ENCODE measurements around the gene ATN1.

ATN1 gene

DNA sequence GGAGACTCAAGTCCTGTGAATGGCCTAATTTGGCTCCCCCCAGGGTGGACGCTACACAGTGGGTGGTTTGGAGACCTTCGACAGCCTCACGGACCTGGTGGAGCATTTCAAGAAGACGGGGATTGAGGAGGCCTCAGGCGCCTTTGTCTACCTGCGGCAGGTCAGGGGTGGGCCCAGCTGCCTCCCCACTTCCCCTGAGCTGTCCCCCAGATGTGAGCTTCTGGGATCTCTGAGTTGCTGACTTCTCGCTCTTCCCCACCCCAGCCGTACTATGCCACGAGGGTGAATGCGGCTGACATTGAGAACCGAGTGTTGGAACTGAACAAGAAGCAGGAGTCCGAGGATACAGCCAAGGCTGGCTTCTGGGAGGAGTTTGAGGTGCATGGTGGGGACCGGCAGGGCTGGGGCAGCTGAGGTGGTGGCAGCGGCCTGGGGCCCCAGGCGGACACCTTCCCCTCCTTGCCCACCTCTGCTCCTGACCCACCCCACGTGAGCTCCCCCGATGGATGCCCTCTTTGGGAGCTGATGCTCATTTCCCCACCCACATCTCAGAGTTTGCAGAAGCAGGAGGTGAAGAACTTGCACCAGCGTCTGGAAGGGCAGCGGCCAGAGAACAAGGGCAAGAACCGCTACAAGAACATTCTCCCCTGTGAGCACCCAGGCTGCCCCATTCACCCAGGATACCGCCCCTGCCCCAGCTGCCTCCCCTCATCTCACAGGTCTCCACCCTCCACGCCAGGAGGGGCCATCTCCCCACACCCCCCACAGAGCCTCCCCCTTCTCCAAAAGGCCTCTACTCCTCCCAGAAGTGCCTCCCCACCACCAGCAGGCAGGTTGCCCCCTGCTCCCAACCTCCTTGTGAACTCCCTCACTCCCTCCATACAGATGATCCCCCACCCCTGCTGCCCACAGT, 27.6 kb downstream of the ATN1 start:
- H3K9ac ChIP-seq (ENCODE audit: insufficient read length), result no peak overlapping the region
- TF ChIP-seq FOXP2 (optimal IDR thresholded peaks at IDR 0.05; ENCODE audit: control extremely low read depth, extremely low read length, insufficient read depth), result no peak
- no peak overlapping the region for H3K4me3 ChIP-seq
- H3K36me3 ChIP-seq (ENCODE audit: insufficient read depth, low read length), result no peaks in the 10 kb centered on the region
- H3K9me3 ChIP-seq (ENCODE audit: low read depth, low read length), result no peaks in the 10 kb centered on the region
- no peak overlapping the region for H3K27ac ChIP-seq
- DNase-seq (ENCODE audit: low read depth, low spot score), result no peak

DNA sequence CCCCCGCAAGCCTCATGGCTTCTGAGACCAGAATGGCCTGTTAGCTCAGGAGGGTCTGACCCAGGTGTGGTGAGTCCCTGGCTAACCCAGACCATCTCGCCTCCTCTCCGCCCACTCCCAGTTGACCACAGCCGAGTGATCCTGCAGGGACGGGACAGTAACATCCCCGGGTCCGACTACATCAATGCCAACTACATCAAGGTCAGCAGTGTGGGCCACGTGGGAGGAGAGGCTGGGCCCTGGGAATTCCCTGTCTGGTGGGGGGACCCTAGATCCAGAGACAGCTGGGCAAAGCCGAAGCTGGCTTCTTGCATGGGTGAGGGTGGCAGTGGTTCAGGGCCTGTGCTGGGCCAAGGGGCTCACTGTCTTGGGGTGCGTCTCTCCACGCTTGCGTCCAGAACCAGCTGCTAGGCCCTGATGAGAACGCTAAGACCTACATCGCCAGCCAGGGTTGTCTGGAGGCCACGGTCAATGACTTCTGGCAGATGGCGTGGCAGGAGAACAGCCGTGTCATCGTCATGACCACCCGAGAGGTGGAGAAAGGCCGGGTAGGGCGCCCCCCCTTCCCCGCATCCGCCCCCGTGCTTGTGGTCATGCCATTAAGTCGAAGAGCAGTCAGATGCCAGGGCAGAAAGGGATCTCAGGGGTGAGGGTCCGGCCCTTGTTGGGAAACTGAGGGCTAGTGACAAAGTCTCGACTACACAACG, 28.4 kb downstream of the ATN1 start:
- no peak for DNase-seq (ENCODE audit: low read depth, low spot score)
- no peaks in the 10 kb centered on the region for H3K36me3 ChIP-seq (ENCODE audit: insufficient read depth, low read length)
- no peak overlapping the region for H3K4me3 ChIP-seq
- H3K27ac ChIP-seq, result no peak overlapping the region
- no peak overlapping the region for H3K9ac ChIP-seq (ENCODE audit: insufficient read length)
- no peak for TF ChIP-seq POLR2AphosphoS5 (IDR thresholded peaks at IDR 0.05; ENCODE audit: borderline replicate concordance, low read depth, low read length)
- TF ChIP-seq FOXP2 (optimal IDR thresholded peaks at IDR 0.05; ENCODE audit: control extremely low read depth, extremely low read length, insufficient read depth), result no peak
- no peak for TF ChIP-seq EZH2 (IDR thresholded peaks at IDR 0.05)
- H3K9me3 ChIP-seq (ENCODE audit: low read depth, low read length), result no peaks in the 10 kb centered on the region

DNA sequence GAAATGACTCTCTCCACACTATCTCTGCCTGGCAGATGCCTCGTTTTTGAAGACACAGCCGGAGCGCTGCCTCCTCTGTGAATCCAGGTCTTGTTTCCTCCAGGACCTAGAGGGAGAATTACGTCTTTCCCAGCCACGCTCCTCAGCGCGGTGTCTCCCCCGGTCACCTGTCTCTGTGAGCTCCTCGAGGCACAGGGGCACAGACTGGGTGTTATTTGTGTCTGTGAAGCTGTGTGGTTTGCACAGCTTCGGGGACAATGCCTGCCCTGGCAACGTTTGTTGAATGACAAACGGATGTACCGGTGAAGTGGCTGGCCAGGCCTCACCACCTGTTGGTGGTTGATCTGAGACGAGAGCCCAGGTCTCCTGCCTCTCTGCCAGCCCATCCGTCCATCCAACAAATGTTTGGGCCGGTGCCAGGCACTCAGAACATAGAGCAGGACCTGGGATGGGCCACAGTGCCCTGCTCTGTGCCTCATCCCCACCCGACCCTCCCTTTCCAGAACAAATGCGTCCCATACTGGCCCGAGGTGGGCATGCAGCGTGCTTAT, 29.5 kb downstream of the ATN1 start:
- no peaks in the 10 kb centered on the region for H3K9me3 ChIP-seq (ENCODE audit: low read depth, low read length)
- H3K36me3 ChIP-seq (ENCODE audit: insufficient read depth, low read length), result no peaks in the 10 kb centered on the region
- TF ChIP-seq FOXP2 (optimal IDR thresholded peaks at IDR 0.05; ENCODE audit: control extremely low read depth, extremely low read length, insufficient read depth), result no peak
- no peak for DNase-seq (ENCODE audit: low read depth, low spot score)
- no peak overlapping the region for H3K4me3 ChIP-seq
- H3K9ac ChIP-seq (ENCODE audit: insufficient read length), result no peak overlapping the region
- no peak overlapping the region for H3K27ac ChIP-seq

DNA sequence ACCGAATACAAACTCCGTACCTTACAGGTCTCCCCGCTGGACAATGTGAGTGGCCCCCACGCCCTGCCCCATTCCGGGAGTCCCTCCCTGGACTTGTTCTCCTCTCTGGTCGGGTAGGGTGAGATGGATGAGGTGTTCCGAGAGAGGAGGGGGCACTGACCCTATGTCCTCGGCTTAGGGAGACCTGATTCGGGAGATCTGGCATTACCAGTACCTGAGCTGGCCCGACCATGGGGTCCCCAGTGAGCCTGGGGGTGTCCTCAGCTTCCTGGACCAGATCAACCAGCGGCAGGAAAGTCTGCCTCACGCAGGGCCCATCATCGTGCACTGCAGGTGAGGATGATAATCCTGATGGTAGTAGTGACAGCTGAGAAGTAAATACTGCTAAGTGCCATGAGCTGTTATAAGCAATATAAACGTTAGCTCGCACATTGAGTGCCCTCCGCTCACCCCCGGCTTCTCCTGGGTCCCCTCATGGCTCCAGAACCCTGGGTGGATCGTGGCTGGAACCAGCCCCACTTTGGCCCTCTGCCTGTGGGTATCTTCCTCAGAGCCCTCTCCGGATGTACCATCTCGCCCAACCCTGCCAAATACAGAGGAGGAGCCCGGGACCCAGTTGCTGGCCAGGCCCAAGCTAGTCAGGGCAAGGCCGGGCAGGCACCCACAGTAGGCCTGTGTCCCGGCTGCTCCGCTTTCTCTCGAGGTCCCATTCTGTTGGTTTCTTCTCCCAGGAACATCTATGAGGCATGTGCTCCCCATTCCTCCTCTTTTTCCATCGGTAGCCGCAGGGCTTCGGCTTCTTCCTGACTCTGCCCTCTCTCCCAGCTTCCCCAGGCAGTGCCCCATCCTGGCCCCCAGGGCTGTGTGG, 30.2 kb downstream of the ATN1 start:
- Histone ChIP-seq H3K36me3 (ENCODE audit: insufficient read depth, low read length) (no peaks in the 10 kb centered on the region), H3K9ac (ENCODE audit: insufficient read length) (peak overlapping the region; percentile 49), H3K4me3 (no peak overlapping the region), H3K9me3 (ENCODE audit: low read depth, low read length) (no peaks in the 10 kb centered on the region), H3K27ac (no peak overlapping the region)
- TF ChIP-seq FOXP2 (optimal IDR thresholded peaks at IDR 0.05; ENCODE audit: control extremely low read depth, extremely low read length, insufficient read depth) (no peak), EZH2 (IDR thresholded peaks at IDR 0.05) (no peak), POLR2AphosphoS5 (IDR thresholded peaks at IDR 0.05; ENCODE audit: borderline replicate concordance, low read depth, low read length) (no peak)
- DNase-seq (ENCODE audit: low read depth, low spot score), result no peak

DNA sequence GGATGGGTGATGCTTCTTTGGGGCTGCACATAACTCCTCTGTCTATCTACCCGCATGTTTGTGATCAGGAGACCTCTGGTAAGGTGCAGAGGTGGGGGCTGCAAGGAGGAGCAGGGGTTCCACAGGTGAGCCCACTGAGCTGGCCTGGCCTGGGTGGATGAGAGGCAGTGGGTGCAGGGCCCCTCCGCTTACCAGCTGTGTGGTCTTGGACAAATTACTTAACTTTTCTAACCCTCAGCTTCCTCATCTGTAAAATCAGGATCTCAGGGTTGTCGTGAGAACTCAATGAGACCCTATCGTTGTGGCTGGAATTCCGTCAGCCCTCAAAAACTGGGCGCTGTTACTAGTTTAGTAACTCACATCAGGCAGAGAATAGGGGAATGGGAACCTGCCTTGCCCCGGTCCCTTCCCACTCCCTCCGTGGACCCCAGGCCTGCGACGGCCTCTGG, 30.9 kb downstream of the ATN1 start:
- H3K36me3 ChIP-seq (ENCODE audit: insufficient read depth, low read length), result no peaks in the 10 kb centered on the region
- no peak for DNase-seq (ENCODE audit: low read depth, low spot score)
- peak overlapping the region; percentile 49 for H3K9ac ChIP-seq (ENCODE audit: insufficient read length)
- no peak overlapping the region for H3K4me3 ChIP-seq
- no peaks in the 10 kb centered on the region for H3K9me3 ChIP-seq (ENCODE audit: low read depth, low read length)
- TF ChIP-seq POLR2AphosphoS5 (IDR thresholded peaks at IDR 0.05; ENCODE audit: borderline replicate concordance, low read depth, low read length), result no peak
- TF ChIP-seq FOXP2 (optimal IDR thresholded peaks at IDR 0.05; ENCODE audit: control extremely low read depth, extremely low read length, insufficient read depth), result no peak
- TF ChIP-seq EZH2 (IDR thresholded peaks at IDR 0.05), result no peak
- H3K27ac ChIP-seq, result peak overlapping the region; percentile 60

DNA sequence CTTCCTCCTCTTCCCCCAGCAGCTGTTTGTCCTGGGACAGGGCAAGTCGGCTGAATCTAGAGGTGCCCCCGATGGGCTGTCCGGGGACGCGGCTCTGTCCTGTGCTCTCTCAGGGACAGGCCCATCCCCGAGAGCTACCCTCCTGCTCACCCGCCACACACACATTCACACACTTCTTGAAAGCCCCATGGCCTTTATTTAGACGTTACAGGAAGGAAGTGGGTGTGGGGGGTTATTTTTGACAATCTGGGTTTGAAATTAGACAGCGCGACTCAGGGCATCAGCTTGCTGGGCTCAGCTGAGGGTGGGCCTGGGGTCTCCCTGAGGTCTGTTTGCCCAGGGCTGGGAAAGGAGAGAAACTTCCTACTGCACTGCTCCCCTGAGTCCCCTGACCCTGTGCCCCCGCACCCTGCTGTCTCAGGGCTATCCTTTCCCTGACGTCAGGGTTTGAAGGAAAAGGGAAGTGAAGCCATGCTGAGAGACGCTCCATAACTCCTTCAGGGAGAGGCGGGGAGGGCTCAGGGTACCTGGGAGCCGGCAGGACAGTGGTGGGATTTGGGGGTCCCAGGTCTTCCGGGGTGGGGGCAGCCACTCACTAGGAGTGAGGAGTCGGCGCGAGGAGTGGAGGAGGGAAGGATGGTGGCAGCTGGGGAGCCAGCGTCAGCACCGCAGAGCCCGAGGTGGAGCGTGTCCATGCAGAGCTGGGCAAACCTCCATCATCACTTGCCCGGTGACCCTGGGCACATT, 31.5 kb downstream of the ATN1 start:
- H3K4me3 ChIP-seq, result no peak overlapping the region
- peak overlapping the region; percentile 60 for H3K27ac ChIP-seq

DNA sequence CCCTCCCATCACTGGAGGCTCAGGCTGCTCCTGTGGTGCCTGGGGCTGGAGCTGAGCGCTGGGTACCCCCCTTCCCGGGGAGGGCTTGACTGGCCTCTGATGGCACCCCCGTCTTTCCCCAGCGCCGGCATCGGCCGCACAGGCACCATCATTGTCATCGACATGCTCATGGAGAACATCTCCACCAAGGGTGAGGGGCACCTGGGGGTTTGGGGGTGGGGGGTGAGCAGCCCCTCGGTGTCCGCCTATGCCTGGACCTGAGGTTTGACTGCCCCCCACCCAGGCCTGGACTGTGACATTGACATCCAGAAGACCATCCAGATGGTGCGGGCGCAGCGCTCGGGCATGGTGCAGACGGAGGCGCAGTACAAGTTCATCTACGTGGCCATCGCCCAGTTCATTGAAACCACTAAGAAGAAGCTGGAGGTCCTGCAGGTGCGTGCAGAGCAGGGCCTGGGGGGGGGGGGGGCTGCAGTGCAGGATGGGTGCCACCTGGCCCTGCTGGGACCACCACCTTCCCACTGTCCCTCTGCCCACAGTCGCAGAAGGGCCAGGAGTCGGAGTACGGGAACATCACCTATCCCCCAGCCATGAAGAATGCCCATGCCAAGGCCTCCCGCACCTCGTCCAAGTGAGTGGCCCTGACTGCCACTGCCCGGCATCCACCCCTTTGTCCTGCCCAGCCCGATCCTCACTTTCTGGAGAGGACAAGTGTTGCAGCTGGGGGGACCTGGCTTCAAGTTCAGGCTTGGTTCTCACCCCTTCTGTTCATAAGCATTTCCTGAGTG, 32.2 kb downstream of the ATN1 start:
- Histone ChIP-seq H3K36me3 (ENCODE audit: insufficient read depth, low read length) (no peaks in the 10 kb centered on the region), H3K9ac (ENCODE audit: insufficient read length) (no peak overlapping the region), H3K9me3 (ENCODE audit: low read depth, low read length) (no peaks in the 10 kb centered on the region), H3K4me3 (no peak overlapping the region), H3K27ac (no peak overlapping the region)
- no peak for DNase-seq (ENCODE audit: low read depth, low spot score)
- TF ChIP-seq FOXP2 (optimal IDR thresholded peaks at IDR 0.05; ENCODE audit: control extremely low read depth, extremely low read length, insufficient read depth) (no peak), EZH2 (IDR thresholded peaks at IDR 0.05) (no peak), POLR2AphosphoS5 (IDR thresholded peaks at IDR 0.05; ENCODE audit: borderline replicate concordance, low read depth, low read length) (no peak)

More for the DNA sequence above, 31.5 kb downstream of the ATN1 start:
- Histone ChIP-seq H3K9me3 (ENCODE audit: low read depth, low read length) (no peaks in the 10 kb centered on the region), H3K36me3 (ENCODE audit: insufficient read depth, low read length) (no peaks in the 10 kb centered on the region), H3K9ac (ENCODE audit: insufficient read length) (peak overlapping the region; percentile 49)
- no peak for DNase-seq (ENCODE audit: low read depth, low spot score)
- TF ChIP-seq EZH2 (IDR thresholded peaks at IDR 0.05) (no peak), FOXP2 (optimal IDR thresholded peaks at IDR 0.05; ENCODE audit: control extremely low read depth, extremely low read length, insufficient read depth) (no peak), POLR2AphosphoS5 (IDR thresholded peaks at IDR 0.05; ENCODE audit: borderline replicate concordance, low read depth, low read length) (no peak)

Data from SK-N-MC (cell line).